Right lung (tissue), 5 donors: Measurements from ENCODE around the gene ADCY7. TPM values are rescaled to one million over a fixed set of nuclear protein-coding genes. Genes with fewer than 3 reads are reported as not detected.

Experiments
- polyA plus RNA-seq, 5 donors: library from polyadenylated mRNA; unstranded; fragments of 120-200 nt; gene quantifications; one replicate each; pipeline versions ENCODE4 v1.2.1 to v1.2.3, GENCODE V29; 2013; ENCODE audit warnings: inconsistent platforms in 1 of 5, low replicate concordance in 1 of 5; ENCODE audit not compliant: insufficient read length in 5 of 5, insufficient read depth in 1 of 5

Gene ADCY7
- polyA plus RNA-seq, 5 donors, result 20.2 to 32.7 (median 24.6) TPM

Other genes starting within 250 kb of the ADCY7 start
- 10 to 100 TPM; 33.8 to 42.7 (median 35.8) TPM for gene CNEP1R1, start 241.3 kb upstream of the ADCY7 start, polyA plus RNA-seq
- gene HEATR3, start 200.6 kb upstream of the ADCY7 start, polyA plus RNA-seq, result 10 to 100 TPM; 17.3 to 26.2 (median 20.5) TPM
- gene TENT4B, start 113.2 kb upstream of the ADCY7 start, polyA plus RNA-seq, result 10 to 100 TPM; 13.9 to 19.9 (median 17.5) TPM
- gene BRD7, start 102.4 kb downstream of the ADCY7 start, polyA plus RNA-seq, result 100 to 1,000 TPM in 4 of 5 donors, 10 to 100 TPM in 1; 86.5 to 122 (median 104) TPM